Measurements from ENCODE around the gene PARD3.

Gene PARD3

DNA sequence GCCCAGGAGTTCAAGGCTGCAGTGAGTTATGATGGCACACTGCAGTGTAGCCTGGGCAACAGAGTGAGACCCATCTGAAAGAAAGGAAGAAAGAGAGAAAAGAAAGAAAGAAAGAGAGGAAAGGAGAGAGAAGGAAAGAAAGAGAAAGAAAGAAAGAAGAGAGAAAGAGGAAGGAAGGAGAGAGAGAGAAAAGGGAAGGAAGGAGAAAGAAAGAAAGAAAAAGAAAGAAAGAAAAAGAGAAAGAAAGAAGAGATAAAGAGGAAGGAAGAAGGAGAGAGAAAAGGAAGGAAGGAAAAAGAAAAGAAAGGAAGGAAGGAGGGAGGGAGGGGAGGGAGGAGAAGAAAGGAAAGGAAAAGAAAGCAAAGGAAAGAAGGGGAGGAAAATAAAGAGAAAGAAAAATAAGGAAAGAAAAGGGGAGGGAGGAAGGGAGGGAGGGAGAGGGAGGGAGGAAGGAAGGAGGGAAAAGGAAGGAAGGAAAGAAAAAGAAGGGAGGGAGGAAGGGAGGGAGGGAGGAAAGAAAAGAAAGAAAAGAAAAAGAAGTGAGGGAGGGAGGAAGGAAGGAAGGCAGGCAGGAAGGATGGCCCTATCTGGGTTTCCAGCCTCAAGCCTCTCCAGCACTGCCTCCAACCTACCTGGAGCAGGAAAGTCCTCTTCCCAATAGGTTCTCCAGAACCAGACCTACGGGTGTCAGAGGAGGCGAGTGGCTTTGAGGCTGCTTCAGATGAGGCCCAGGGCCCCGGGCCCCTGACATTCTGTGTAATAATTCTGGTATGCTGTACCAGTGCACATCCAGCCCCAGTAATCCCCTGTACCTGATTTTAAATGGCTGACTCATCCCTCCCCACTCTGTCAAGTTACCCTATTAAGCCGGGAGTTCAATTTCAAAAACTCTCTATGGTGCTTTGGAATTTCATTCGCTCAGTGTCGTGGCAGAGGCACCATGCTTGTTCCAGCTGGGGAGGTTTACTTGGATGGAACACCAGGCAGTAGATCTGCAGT is 6.8 kb upstream of the PARD3 start:
- DNase-seq = no peak

DNA sequence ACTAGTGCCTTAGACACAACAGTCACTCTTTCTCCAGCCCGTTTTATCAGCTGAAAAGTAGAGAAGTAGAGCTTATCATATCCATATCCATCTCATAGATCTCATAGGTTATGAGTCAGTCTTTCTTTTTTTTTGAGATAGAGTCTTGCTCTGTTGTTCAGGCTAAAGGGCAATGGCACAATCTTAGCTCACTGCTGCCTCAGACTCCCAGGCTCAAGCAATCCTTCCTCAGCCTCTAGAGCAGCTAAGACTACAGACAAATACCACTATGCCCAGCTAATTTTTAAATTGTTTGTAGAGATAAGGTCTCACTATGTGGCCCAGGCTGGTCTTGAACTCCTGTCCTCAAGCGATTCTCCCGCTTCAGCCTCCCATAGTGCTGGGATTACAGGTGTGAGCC is 2.5 kb upstream of the PARD3 start:
- no peak for DNase-seq

DNA sequence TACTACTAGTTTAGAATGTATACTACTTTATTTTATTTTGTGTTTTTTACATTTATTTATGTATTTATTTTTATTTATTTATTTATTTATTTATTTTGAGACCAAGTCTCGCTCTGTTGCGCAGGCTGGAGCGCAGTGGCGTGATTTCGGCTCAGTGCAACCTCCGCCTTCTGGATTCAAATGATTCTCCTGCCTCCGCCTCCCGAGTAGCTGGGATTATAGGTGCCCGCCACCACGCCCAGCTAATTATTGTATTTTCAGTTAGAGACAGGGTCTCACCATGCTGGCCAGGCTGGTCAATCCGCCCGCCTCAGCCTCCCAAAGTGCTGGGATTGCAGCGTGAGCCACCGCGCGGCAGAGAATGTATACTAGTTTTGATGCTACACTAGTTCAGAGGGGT is 2.0 kb upstream of the PARD3 start:
- DNase-seq = no peak

DNA sequence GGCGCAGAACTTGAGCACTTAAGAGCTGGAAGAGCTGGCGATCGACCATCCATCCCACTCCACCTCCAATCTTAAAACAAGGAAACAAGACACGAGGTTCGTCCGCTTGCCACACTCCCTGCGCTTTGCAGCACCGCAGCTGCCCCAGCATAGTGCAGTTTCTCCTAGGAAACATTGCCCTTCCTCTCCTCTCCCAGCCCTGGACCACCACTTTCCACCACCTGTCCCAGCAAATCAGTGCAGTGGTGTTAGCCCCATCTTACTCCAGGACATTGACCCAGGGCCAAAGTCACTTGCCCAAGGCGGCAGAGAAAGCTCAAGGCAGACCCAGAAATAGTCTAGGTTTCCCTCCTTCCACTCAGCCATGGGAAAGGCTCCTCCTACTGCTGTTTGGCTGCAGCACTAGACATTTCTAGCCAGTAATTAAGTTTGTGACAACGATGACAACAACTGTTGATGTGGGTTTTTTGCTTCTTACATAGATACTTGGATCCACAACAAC is 1.5 kb upstream of the PARD3 start:
- no peak for DNase-seq

DNA sequence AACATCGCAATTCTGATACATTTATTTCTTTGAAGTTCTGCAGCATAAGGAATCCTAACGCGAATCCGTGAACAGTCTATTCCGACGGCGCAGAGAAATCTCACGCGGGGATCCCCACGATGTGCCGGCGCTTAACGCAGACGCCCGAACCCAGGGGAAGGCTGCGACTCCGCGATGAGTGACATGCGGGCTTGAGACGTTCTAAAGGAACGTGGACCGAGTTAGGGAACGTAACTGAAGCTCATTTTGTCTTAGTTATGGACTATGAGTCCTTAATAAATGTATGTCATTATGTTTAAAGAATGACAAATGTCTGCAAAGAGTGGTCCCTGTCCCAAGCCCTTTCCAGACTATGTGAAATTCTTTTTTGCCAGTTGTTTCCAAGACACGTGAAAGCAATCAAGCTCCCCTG is 995 bp upstream of the PARD3 start:
- DNase-seq = no peak

DNA sequence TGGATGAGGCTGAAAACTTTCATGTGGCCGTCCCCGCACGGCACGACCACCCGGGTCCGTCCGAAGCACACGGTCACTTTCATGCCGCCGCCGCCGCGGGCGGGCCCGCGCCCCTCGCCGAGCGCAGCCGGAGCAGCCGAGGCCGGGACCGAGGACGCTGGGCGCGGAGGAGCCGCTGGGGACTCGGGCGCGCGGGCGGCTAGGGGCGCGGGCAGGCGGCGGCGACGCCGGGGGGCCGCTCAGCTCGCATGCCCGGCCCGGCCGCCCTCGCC is 247 bp downstream of the PARD3 start:
- no peak for DNase-seq

DNA sequence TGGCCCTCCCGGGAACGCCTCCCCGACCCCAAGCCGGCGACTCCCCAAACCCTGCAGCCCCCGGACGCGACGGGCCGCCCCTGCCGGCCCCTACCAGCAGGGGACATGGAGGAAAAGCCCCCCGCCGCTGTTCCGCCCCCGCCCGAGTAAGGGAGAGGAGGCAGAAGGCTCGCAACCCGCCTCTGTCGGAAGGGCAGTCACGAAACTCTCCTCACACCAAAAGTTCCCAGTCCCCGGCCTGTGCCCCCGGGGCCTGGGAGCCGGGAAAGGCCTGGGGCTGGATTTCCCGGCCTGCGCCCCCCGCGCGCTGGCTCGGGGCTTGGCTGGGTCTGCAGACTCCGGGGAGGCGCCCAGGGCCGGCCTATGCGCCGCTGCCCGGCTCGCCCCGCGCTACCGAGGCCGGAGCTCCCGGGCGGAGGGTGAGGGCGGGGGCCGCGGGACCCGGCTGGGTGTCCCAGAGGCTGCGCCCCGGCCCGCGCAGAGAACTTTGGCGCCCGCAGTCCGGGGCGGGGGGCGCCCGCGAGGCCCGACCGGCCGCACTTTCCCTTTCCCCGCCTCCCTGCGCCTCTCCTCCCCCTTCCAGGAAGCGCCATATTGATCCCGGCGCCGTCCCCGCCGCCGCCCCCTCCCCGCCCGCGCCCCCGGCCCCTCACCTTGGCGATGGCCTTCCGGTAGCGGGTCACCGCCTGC is 728 bp downstream of the PARD3 start:
- no peak for DNase-seq

DNA sequence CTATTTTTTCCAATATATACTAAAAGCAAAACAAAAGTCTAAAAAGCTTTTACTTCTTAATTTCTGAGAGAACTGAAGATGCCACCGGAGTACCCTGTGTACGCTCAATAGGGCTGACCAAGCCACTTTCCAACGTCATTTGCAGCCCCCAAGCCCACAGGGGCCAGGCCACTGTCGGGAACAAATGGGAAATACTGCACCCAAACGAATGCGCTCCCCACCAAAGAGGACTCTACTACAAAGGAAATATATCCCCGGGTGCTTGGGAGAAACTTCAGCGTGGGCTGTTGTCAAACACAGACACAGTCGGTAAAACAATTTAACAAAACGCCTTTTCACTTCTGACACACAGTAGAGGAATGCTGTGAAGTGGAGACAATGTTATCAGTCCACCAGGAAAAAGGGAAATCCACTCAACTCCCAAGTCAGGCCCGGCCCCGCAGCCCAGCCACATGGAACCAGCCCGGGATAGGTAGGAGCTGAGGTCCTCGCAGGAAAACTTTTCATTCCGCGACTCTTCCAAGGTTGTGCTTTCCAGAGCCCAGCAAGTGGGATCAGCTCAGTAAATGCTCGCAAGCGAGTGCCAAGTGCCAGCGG is 1.4 kb downstream of the PARD3 start:
- no peak for DNase-seq

DNA sequence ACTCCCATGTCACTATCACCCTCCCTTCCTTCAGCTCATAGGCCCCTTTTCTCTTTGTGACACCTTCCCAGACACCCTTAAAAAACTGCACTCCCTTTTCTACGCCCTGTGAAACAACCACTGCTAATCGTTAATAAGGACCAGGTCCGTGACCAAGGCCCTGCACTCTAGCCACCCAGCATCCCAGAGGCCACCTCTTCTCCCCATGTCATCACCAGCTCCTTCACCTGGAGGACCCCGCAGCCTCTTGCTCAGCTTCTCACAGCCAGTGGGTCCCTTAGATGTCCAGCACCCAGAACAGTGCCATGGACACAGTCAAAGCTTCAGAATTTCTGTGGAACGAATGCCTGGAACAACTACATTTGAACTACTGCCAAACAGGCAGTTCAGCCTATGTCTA is 2.3 kb downstream of the PARD3 start:
- DNase-seq = no peak

DNA sequence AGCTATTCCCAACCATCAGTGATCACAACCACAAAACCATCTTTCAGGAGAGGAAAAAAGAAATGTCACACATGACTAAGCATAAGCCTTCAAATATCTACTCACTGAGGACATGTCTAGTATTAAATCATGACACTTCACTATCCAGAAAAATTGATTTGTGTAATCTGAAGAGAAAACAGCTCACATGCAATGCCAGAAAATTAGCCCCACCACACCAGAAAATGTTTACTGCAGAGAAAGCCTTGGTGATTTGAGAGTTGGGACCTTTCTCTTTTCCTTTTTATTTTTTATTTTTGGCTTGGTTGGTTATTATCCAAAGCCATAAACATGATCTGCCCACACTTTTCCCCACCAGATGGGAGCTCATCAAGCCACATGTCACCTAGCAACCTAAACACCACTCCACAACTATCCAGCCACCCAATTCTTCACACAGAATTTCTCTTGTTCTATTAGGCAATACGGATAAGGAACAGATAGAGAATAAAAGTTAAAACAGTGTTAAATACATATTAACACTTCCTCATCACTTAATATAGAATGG is 3.1 kb downstream of the PARD3 start:
- DNase-seq = no peak

DNA sequence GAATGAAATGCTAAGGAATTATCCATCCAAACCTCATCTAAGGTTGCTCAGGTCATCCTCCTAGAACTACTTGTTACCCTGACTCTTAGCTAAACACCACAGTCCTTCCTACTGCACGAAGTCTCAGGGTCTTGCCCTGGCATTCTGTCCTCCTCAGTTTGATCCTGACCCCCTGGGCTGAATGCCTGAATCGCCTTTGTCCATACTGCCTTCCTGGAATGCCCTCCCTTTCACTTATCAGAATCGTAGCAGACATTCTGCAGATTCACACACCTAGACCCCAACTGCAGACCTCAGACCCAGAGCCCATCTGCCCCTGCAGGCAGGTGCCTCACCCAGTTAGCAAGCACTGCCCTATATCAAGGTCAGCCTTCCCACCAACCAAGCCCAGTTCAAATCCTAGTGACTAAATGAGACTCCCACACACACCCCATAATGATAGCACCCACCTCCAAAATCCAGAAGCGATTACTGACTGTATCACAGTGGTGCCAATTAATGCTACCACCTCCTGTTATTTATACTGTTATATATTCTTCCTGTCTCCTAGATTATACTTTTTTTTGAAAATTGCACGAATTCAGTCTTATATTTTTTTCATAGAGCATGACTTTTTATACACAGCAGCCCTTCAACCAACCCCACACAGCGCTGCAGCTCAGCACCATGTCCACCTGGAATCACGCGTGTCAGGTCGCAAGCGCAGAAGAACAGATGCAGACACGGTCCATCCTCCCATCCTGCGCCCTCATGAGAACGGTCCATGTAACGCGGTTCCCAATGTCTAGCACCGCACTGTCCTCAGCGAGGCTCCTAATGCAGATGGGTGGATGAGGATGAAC is 3.7 kb downstream of the PARD3 start:
- no peak for DNase-seq

DNA sequence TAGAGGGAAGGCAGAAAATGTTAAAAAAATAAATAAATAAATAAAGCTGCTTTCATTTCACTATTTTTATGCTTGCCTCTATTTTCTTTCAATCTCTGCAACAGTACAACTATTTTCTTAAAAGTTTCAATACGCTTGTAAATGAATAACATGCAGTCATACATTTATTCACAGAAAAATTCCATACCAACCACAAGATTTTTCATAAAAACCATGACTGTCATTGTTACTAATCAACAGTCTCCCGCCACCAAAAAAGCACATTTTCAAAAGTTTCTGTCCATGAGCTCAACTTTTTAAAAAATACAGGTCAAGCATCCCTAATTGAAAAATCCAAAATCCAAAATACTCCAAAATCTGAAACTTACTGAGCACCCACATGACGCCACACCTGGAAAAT is 5.3 kb downstream of the PARD3 start:
- no peak for DNase-seq

DNA sequence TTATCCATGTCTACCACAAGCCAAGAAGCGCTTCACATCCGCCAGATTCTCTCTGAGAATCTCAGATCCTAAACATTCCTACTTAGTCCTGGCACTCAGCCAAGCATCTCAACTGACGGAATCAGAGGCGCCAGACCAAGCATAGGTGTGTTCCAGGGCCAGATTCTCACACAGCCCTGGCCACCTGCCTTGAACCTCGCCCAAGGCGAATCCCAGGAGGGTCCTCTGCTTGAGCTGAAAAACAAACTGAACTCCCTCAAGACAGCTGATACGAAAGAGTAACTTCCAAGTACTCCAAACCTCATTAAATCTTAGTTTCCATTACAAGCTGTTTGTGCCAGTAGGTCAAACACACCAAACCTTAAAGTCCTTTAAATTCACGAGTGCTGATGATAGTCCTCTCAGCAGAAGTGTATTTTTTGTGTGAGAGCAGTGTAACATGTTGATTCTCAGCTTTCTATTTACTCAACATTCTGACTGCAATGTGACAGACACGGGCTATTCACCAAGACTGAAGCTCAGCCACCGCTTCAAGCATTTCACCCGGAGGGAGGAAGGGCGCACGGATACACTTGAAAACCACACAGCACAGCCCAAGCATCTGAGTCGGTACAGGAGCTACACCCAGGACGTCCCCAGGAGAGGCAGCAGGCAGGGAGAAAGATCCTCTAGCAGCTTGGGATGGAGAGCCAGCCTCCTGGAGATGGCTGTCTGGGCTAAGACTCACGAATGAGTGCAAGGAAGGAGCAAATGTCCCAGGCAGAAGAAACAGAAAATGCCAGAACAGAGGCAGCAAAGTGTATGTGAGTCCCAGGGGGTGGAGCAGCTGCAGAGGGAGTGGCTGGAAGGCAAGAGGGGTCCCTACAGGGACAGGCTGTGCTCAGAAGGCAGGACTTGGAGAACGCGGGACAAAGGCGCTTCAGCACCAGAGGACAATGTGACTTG is 6.0 kb downstream of the PARD3 start:
- no peak for DNase-seq

DNA sequence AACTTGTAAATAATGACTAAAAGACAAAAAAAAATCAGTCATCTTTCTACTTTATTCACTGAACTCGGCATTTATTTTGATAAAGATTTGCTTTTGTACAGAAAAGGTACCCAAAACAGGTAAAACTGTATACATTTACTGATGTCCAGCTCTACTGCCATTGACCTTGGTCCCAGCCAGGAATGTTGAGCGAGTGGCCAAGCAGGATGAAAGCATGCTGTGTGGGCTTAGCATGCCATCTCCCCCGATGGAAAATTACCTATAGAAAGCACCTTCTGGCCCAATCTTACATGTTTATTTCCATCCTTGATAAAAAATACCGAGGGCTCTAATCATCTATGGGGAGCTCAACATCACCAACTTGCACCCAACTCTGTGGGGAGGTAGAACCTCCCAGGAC is 6.8 kb downstream of the PARD3 start:
- no peak for DNase-seq

DNA sequence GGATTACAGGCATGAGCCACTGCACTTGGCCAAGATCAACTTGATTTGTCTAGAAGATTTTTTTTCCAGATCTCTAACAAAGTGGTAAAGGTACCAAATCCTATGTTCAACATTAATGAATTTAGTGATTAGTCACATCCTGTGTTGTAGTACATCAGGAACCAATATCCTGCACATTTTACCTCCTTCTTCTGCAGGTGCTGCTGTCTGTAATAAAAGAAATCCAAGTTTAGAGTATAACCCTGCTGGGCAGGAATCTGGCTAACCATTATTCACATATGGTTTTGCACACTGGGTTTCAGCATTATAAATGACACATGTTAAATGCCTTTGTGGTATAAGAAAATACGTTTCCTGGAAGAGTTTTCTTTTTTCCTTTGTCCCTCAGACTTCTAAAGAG is 10.8 kb downstream of the PARD3 start:
- no peak for DNase-seq

DNA sequence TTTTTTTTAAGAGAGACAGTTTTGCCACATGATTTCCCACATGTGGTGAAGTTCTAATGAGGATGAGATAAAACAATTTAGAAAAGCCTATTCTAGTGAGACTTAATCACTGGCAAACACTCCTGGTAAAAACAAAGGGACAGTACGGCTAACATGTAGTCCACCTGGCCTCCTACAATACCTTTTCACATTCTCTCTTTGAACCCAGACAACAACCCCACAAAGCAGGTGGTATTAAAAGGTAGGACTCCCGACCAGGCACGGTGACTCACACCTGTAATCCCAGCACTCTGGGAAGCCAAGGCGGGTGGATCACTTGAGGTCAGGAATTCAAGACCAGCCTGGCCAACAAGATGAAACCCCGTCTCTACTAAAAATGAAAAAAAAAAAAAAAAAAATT is 12.4 kb downstream of the PARD3 start:
- no peak for DNase-seq

DNA sequence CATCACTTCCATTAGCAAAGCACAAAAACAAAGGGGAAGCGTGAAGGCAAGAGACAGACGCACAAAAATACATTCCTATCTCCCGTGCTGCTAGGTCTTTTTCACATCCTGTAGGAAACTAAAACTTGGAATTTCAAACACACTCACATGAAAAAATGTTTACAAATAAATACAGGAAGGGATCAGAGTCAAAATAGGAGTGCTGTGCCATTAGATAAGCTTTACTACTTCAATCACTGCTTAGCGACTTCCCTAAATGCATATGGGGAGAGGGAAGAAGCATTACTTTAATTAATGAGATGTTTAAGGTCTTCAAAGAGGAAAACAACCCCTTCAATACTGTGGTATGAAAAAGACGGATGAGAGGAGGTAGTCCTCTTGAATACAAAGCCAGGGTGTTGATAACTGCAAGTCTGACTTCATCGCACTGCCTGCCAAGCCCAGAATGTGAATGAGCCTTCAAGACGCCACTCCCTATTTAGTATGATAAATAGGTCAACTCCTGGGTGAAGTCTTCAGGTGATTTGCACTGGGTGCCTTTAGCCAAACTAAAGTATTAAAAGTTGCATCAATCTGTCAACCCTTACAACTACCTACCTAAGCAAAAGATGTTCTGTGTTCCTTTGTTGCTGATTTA is 13.9 kb downstream of the PARD3 start:
- no peak for DNase-seq

DNA sequence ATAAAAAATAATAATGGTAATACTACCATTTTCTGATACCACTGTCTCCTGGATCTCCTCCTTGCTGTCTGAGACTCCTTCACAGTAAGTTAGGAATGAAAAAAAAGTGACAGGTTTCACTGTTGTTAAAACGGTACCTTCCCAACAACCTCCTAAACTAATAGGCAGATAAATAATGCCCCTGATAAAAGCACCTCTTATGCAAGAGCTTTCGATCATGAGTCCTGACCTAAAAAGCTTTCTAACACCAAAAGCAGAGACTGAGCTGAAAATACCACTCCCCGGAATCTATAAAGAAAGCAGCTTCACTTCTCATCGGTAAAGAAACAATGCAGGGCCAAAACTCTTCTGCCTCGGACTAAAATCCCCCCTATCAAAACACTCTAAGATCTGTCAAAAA is 14.5 kb downstream of the PARD3 start:
- DNase-seq = no peak

DNA sequence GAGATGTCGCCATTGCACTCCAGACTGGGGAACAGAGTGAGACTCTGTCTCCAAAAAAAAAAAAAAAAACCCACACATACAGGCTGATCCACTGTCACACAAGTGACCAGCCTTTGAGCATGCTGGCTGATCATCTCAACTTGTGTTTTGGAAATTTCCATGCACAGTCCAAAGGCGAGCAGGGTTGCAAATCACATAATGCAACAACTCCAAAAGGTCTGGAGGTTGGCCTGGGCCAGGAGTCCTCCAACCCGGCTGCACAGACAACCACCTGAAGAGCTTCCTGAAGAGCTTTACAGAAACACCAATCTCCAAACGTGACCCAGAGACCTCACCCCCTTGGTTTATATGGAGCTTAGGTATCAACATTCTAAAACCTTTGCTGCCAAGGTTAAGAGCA is 16.4 kb downstream of the PARD3 start:
- no peak for DNase-seq

DNA sequence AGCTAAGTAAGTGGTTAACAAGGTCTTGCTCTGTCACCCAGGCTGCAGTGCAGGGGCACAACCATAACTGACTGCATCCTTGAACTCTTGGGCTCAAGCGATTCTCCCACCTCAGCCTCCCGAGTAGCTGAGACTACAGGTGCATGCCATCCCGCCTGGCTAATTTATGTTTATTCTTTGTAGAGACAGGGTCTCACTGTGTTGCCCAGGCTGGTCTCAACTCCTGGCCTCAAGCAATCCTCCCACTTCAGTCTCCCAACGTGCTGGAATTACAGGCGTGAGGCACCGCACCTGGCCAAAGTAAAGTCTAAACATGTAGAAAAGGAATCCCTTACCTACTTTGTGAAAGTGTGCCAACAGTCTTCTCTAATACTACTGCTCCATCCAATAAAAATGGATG is 17.9 kb downstream of the PARD3 start:
- no peak for DNase-seq

DNA sequence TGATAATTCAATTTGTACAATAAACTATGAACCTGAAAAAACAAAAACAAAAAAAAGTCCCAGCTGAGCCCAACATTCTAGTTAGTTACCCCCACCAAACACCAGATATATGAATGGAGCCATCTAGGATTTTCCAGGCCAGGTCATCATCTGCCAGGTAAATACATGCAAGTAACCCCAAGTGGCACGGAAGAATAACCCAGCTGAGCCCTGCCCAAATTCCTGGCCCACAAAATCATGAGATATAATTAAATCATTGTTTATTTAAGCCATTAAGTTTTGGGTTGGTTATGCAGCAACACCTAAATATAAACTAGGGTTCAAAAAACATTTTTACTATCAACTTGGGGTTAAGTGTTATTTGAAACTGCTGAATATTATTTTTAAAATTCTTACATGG is 19.0 kb downstream of the PARD3 start:
- no peak for DNase-seq
